ENCODE results near the gene NEK4.

GRCh38 chr3:52731590-52731989 is 39.1 kb downstream of the NEK4 start:
- TF ChIP-seq CTCF (IDR thresholded peaks at IDR 0.05; ENCODE audit: low read depth, low read length): no peak
- TF ChIP-seq EZH2phosphoT487 (IDR thresholded peaks at IDR 0.05; ENCODE audit: low read depth): no peak
